Stimulated activated CD8-positive, alpha-beta memory T cell treated with anti-CD3 and anti-CD28 coated beads, Interleukin-7, amount 100 ng/mL, for 24 hours (primary cell): ENCODE measurements around the gene CHRM4.
A peak's percentile ranks its signal among the peaks of the same experiment; 100 is the strongest.

ENCODE experiments used
- DNase-seq: peaks from one replicate; pipeline ENCODE4 v3.0.0-alpha.2; 2020; ENCODE audit warnings: low read depth

CHRM4 gene

GRCh38 chr11:46367244-46367915 is 24.2 kb downstream of the CHRM4 start:
- DNase-seq = peak; percentile 65

- no peak for DNase-seq
Measured at GRCh38 chr11:46366661-46367161, 24.9 kb downstream of the CHRM4 start.

- DNase-seq = no peak
Measured at GRCh38 chr11:46366260-46366659, 25.3 kb downstream of the CHRM4 start.

- no peak for DNase-seq
Measured at GRCh38 chr11:46364791-46365190, 26.8 kb downstream of the CHRM4 start.

GRCh38 chr11:46364056-46364455 is 27.5 kb downstream of the CHRM4 start:
- DNase-seq = no peak

GRCh38 chr11:46363455-46364005 is 28.0 kb downstream of the CHRM4 start:
- DNase-seq = no peak

- DNase-seq = no peak
Measured at GRCh38 chr11:46363031-46363407, 28.6 kb downstream of the CHRM4 start.

- no peak for DNase-seq
Measured at GRCh38 chr11:46362156-46363030, 29.2 kb downstream of the CHRM4 start.

- DNase-seq = no peak
Measured at GRCh38 chr11:46361283-46362155, 30.1 kb downstream of the CHRM4 start.

GRCh38 chr11:46360878-46361277 is 30.7 kb downstream of the CHRM4 start:
- no peak for DNase-seq

GRCh38 chr11:46359953-46360352 is 31.6 kb downstream of the CHRM4 start:
- DNase-seq = no peak

GRCh38 chr11:46357483-46357936 is 34.1 kb downstream of the CHRM4 start:
- DNase-seq = no peak

GRCh38 chr11:46356924-46357482 is 34.6 kb downstream of the CHRM4 start:
- DNase-seq = no peak

GRCh38 chr11:46353698-46354097 is 37.9 kb downstream of the CHRM4 start:
- DNase-seq = no peak

- no peak for DNase-seq
Measured at GRCh38 chr11:46352063-46352841, 39.3 kb downstream of the CHRM4 start.

GRCh38 chr11:46351606-46352005 is 40.0 kb downstream of the CHRM4 start:
- no peak for DNase-seq

- no peak for DNase-seq
Measured at GRCh38 chr11:46351148-46351547, 40.4 kb downstream of the CHRM4 start.

- DNase-seq = no peak
Measured at GRCh38 chr11:46350695-46351094, 40.9 kb downstream of the CHRM4 start.

GRCh38 chr11:46348566-46349401 is 42.8 kb downstream of the CHRM4 start:
- no peak for DNase-seq
